CD14-positive monocyte (primary cell): ENCODE measurements around the gene AANAT. TPM values are rescaled to one million over a fixed set of nuclear protein-coding genes. Genes with fewer than 3 reads are reported as not detected.

ENCODE experiments used
- DNase-seq, 3 donors: peaks; one replicate each; pipeline ENCODE4 v3.0.0-alpha.2; 2011 to 2022
- H2AFZ ChIP-seq: 2 replicates; pipeline ENCODE4 v1.6.0; 2012; ENCODE audit warnings: mild to moderate bottlenecking, low read depth, low read length, inconsistent platforms; ENCODE audit not compliant: insufficient read depth, poor library complexity, severe bottlenecking
- H3K27ac ChIP-seq, 2 donors: 1 replicate in 1 of 2; 2 replicates in 1 of 2; pipeline ENCODE4 v1.5.1; 2012 to 2013; ENCODE audit warnings: low read length in 2 of 2, control low read depth in 1 of 2, inconsistent platforms in 1 of 2, low read depth in 1 of 2, mild to moderate bottlenecking in 1 of 2
- H3K27me3 ChIP-seq, 2 donors: one replicate each; pipeline versions ENCODE4 v1.6.0 to v1.6.1; 2011 to 2013; ENCODE audit warnings: low read length in 2 of 2; ENCODE audit not compliant: control insufficient read depth in 2 of 2, insufficient read depth in 2 of 2
- H3K36me3 ChIP-seq, 2 donors: replicated peaks in 1 of 2; 1 replicate in 1 of 2; 2 replicates in 1 of 2; pipeline versions ENCODE4 v1.5.1 to v1.6.1; 2012 to 2013; ENCODE audit warnings: low read length in 2 of 2, control low read depth in 1 of 2, inconsistent platforms in 1 of 2, mild to moderate bottlenecking in 1 of 2; ENCODE audit not compliant: insufficient read depth in 2 of 2, control insufficient read depth in 1 of 2
- H3K4me1 ChIP-seq, 2 donors: 1 replicate in 1 of 2; 2 replicates in 1 of 2; pipeline versions ENCODE4 v1.5.1 to v1.6.1; 2012 to 2013; ENCODE audit warnings: low read length in 2 of 2, control low read depth in 1 of 2, inconsistent platforms in 1 of 2, mild to moderate bottlenecking in 1 of 2, moderate library complexity in 1 of 2; ENCODE audit not compliant: insufficient read depth in 2 of 2, control insufficient read depth in 1 of 2
- H3K4me2 ChIP-seq: replicated peaks from 2 replicates; pipeline ENCODE3; 2012; ENCODE audit warnings: low read length, moderate library complexity, mild to moderate bottlenecking; ENCODE audit not compliant: poor library complexity, severe bottlenecking; ENCODE audit errors: extremely low read depth
- H3K4me3 ChIP-seq, 3 experiments: fragments of 200-600 bp in 1 of 3; sonication (generic) in 1 of 3; replicated peaks in 1 of 3; 1 replicate in 2 of 3; 2 replicates in 1 of 3; pipeline ENCODE4 v1.5.1; 2011 to 2013; ENCODE audit warnings: low read length in 3 of 3, mild to moderate bottlenecking in 3 of 3, control low read depth in 2 of 3, low read depth in 2 of 3, inconsistent platforms in 1 of 3, moderate library complexity in 1 of 3
- H3K79me2 ChIP-seq: 2 replicates; pipeline ENCODE4 v1.6.0; 2012; ENCODE audit warnings: mild to moderate bottlenecking, control low read depth, inconsistent platforms, low read length, moderate library complexity; ENCODE audit not compliant: insufficient read depth
- H3K9ac ChIP-seq: 2 replicates; pipeline ENCODE4 v1.6.0; 2017; ENCODE audit warnings: low read length, mild to moderate bottlenecking; ENCODE audit not compliant: insufficient read depth, poor library complexity, severe bottlenecking
- H3K9me3 ChIP-seq, 2 donors: replicated peaks in 1 of 2; 1 replicate in 1 of 2; 2 replicates in 1 of 2; pipeline versions ENCODE4 v1.5.1 to v1.6.1; 2012 to 2013; ENCODE audit warnings: low read length in 2 of 2, control low read depth in 1 of 2; ENCODE audit not compliant: control insufficient read depth in 1 of 2, insufficient read depth in 1 of 2
- H4K20me1 ChIP-seq: 2 replicates; pipeline ENCODE4 v1.6.0; 2012; ENCODE audit warnings: mild to moderate bottlenecking, low read length, control low read depth, moderate library complexity; ENCODE audit not compliant: insufficient read depth
- H3K27ac Mint-ChIP-seq, 7 donors: one replicate each; pipeline ENCODE4 v1.8.0; 2020; ENCODE audit warnings: mild to moderate bottlenecking in 7 of 7, mixed read lengths in 7 of 7, moderate library complexity in 6 of 7, inconsistent platforms in 2 of 7
- H3K27me3 Mint-ChIP-seq, 3 donors: one replicate each; pipeline ENCODE4 v1.8.0; 2021 to 2022; ENCODE audit warnings: low read depth in 3 of 3, mild to moderate bottlenecking in 3 of 3, mixed read lengths in 3 of 3, moderate library complexity in 3 of 3, inconsistent platforms in 1 of 3
- H3K36me3 Mint-ChIP-seq, 2 donors: one replicate each; pipeline ENCODE4 v1.8.0; 2020; ENCODE audit warnings: mixed read lengths in 2 of 2, inconsistent platforms in 1 of 2, mild to moderate bottlenecking in 1 of 2
- H3K4me1 Mint-ChIP-seq: one replicate; pipeline ENCODE4 v1.8.0; 2020; ENCODE audit warnings: mild to moderate bottlenecking, mixed read lengths
- H3K4me3 Mint-ChIP-seq, 2 donors: one replicate each; pipeline ENCODE4 v1.8.0; 2020; ENCODE audit warnings: mild to moderate bottlenecking in 2 of 2, mixed read lengths in 2 of 2, moderate library complexity in 1 of 2
- H3K9me3 Mint-ChIP-seq, 7 donors: one replicate each; pipeline ENCODE4 v1.8.0; 2020 to 2022; ENCODE audit warnings: mixed read lengths in 7 of 7, mild to moderate bottlenecking in 6 of 7, moderate library complexity in 6 of 7, inconsistent platforms in 2 of 7
- WGBS: methylation state at CpG from one replicate; pipeline ENCODE4 v1.1.5; 2013; ENCODE audit warnings: missing lambda C conversion rate; ENCODE audit not compliant: insufficient coverage; 5-methylcytosine and 5-hydroxymethylcytosine counted together
- intact Hi-C, 2 donors: fragments of 100-400 bp; cut with micrococcal nuclease; formaldehyde crosslinking; loops; one replicate each; pipeline versions ENCODE4 v1.15.0 to v1.15.1; 2023
- polyA plus RNA-seq, 3 donors: library from polyadenylated mRNA; depleted of rRNA in 1 of 3; unstranded in 2 of 3; stranded (reverse) in 1 of 3; fragments of 300-500 nt in 2 of 3; fragments of >200 nt in 1 of 3; fragmentation: Illumina TruSeq in 2 of 3; gene quantifications; 1 replicate in 2 of 3; 2 replicates in 1 of 3; pipeline ENCODE4 v1.2.3, GENCODE V29; 2012 to 2021
- TF ChIP-seq, protein P1 (sequence below): fragments of 200-600 bp; IDR thresholded peaks from one replicate; pipeline ENCODE4 v1.8.0; 2022; ENCODE audit warnings: antibody characterized with exemption, mild to moderate bottlenecking

The AANAT gene
- polyA plus RNA-seq, 3 donors = not detected

DNA sequence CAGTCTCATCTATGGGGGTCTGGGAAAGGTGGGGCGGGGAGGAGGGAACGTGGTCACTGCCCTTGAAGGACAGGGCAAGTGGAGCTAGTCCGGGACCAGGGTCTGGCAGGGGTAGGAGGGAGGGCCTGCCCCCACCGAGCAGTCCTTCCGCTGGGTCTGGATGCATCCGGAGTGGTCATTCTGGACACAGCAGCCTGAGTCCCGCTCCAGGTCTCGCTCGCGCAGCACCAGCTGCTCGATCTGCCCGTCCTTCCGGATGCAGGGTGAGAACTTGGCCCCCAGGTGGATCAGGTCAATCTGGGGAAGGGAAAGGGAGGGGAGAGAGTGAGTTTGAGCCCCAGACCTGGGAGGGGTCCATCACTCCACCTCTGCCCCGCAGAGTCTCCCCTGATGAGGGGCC is 6.8 kb downstream of the AANAT start:
- H3K36me3 Mint-ChIP-seq = peaks cover 84 to 98% of the 10 kb centered on the region in 2 donors
- H3K4me3 ChIP-seq = no peak overlapping the region
- no peak overlapping the region for H3K9ac ChIP-seq
- no peak overlapping the region for H3K4me3 Mint-ChIP-seq
- peaks cover 97 to 100% of the 10 kb centered on the region in 2 donors for H3K36me3 ChIP-seq
- H3K4me2 ChIP-seq = no peak overlapping the region
- TF ChIP-seq, protein P1, sequence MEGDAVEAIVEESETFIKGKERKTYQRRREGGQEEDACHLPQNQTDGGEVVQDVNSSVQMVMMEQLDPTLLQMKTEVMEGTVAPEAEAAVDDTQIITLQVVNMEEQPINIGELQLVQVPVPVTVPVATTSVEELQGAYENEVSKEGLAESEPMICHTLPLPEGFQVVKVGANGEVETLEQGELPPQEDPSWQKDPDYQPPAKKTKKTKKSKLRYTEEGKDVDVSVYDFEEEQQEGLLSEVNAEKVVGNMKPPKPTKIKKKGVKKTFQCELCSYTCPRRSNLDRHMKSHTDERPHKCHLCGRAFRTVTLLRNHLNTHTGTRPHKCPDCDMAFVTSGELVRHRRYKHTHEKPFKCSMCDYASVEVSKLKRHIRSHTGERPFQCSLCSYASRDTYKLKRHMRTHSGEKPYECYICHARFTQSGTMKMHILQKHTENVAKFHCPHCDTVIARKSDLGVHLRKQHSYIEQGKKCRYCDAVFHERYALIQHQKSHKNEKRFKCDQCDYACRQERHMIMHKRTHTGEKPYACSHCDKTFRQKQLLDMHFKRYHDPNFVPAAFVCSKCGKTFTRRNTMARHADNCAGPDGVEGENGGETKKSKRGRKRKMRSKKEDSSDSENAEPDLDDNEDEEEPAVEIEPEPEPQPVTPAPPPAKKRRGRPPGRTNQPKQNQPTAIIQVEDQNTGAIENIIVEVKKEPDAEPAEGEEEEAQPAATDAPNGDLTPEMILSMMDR = no peak
- WGBS = 95% methylated on average over 10 of the region's 14 CpGs
- H3K4me1 ChIP-seq = peaks cover under 1 to 2% of the 10 kb centered on the region in 2 donors
- H3K27ac Mint-ChIP-seq = peak overlapping the region in 2 of 7 donors; percentile 37 to 86
- H3K27ac ChIP-seq = no peak overlapping the region
- DNase-seq = no peak
- no peaks in the 10 kb centered on the region for H3K27me3 ChIP-seq
- H3K9me3 Mint-ChIP-seq = no peaks in the 10 kb centered on the region
- H3K79me2 ChIP-seq = no peaks in the 10 kb centered on the region
- peaks cover 2% of the 10 kb centered on the region for H3K4me1 Mint-ChIP-seq
- no peaks in the 10 kb centered on the region for H3K9me3 ChIP-seq
- intact Hi-C loops = no loop called here
- peaks cover 13% of the 10 kb centered on the region for H4K20me1 ChIP-seq
- H2AFZ ChIP-seq = no peak overlapping the region
- H3K27me3 Mint-ChIP-seq = peaks cover 0 to 4% (median 0%) of the 10 kb centered on the region in 3 donors

DNA sequence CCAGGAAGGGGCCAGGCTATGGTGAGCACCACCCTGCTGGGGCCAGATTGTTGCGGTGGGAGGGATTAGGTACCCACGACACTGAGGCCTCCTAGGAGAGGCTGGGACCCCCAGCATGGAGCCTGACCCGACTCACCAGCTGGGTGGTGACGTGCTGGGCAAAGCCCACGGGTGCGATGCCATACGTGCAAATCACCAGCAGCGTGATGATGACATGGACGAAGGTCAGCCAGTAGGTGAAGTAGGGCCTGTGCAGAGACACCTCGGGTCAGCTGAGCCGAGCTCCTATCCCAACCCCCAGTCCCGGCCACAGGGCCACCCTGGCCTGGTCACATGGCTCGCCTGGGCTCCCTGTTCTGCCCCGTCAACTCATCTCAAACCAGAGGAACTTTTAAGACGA is 7.5 kb downstream of the AANAT start:
- no peaks in the 10 kb centered on the region for H3K9me3 ChIP-seq
- Mint-ChIP-seq H3K4me3 (no peak overlapping the region), H3K27me3 (peaks cover 0 to 4% (median 0%) of the 10 kb centered on the region in 3 donors), H3K9me3 (no peaks in the 10 kb centered on the region), H3K4me1 (peaks cover 5% of the 10 kb centered on the region), H3K36me3 (peaks cover 87 to 99% of the 10 kb centered on the region in 2 donors), H3K27ac (peak overlapping the region in 1 of 7 donors; percentile 61)
- H3K36me3 ChIP-seq = peaks cover 96 to 98% of the 10 kb centered on the region in 2 donors
- no peak overlapping the region for H3K4me3 ChIP-seq
- H2AFZ ChIP-seq = no peak overlapping the region
- no peaks in the 10 kb centered on the region for H3K79me2 ChIP-seq
- no peak for DNase-seq
- peaks cover 6 to 7% of the 10 kb centered on the region in 2 donors for H3K4me1 ChIP-seq
- no peaks in the 10 kb centered on the region for H3K27me3 ChIP-seq
- H4K20me1 ChIP-seq = peaks cover 13% of the 10 kb centered on the region
- WGBS = 97% methylated on average over 15 of the region's 15 CpGs
- H3K27ac ChIP-seq = no peak overlapping the region
- no peak overlapping the region for H3K9ac ChIP-seq
- TF ChIP-seq, protein P1 = no peak
- intact Hi-C loops = no loop called here
- H3K4me2 ChIP-seq = no peak overlapping the region
